ENCODE measurements around the gene SKI.

Gene SKI

DNA sequence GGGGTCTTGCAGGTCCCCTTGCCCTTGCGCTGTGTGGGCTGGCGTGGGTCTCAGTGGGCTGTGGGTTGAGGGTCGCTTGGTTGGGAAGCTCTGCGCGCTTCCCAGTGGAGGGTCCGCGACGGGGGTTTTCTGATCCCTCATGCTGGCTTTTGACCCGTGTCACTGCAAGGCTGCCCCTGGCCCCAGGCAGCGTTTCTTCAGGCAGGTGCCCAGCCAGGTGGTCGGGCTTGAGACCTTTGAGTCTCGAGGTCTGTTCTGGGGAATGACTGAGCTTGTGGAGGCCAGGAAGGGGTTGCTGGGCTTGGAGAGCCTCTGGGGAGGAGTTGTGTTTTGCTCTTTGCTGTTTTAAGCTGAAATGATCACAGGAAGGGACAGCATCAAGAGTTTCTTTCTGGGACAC lies 5.3 kb downstream of the SKI start:
- no peak overlapping the region for H3K9ac ChIP-seq (ENCODE audit: low read depth, low read length)
- H3K27ac ChIP-seq (ENCODE audit: low read depth, low read length), result no peak overlapping the region
- H3K4me3 ChIP-seq (ENCODE audit: low read length), result no peak overlapping the region
- no peaks in the 10 kb centered on the region for H3K27me3 ChIP-seq (ENCODE audit: insufficient read depth, low read length)
- no peaks in the 10 kb centered on the region for H3K9me3 ChIP-seq (ENCODE audit: insufficient read depth, low read depth, low read length)
- H3K4me1 ChIP-seq (ENCODE audit: insufficient read depth, low read length), result peaks cover 11% of the 10 kb centered on the region; the same call in 1 of the 2 replicates
- no peaks in the 10 kb centered on the region for H3K36me3 ChIP-seq (ENCODE audit: insufficient read depth, low read length)
- 83% methylated on average over 12 of the region's 12 CpGs for whole genome bisulfite sequencing

DNA sequence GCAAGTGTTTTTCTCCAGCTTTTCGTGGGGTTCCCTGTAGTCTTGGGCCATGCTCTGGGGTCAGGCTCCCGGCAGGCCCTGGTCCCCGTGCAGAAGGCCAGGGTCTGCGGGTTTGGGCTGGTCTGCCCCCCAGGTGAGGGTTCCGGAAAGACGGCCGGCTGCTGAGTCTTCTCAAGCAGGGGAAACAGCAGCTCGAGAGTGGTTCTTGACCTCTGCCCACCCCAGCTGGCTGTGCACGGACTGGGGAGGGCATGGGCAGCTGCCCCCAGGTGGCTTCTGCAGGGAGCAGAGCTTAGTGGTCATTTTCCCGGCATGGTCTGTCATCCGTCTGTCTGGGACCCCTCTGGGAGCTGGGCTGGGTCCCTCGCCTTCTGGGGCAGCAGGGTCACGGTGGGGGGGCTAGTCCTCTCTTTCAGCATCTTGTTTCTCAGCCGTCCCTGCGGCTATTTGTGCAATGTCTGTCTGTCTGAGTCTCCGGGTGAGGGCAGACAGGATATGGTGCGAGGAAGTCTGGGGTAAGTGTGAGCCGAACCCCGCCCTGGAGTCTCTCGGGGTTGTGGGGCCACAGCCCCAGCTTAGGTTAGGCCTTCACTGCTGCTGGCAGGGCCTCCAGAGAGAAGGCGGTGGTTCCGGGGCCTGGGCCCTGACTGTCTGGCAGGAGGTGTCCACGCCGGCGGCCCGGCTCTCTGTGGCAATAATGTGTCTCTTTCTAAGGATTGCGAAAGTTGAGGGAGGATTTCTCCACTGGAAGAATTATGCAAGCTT lies 6.1 kb downstream of the SKI start:
- H3K27me3 ChIP-seq (ENCODE audit: insufficient read depth, low read length), result no peaks in the 10 kb centered on the region
- H3K9ac ChIP-seq (ENCODE audit: low read depth, low read length), result no peak overlapping the region
- no peak overlapping the region for H3K4me3 ChIP-seq (ENCODE audit: low read length)
- WGBS, result 87% methylated on average over 27 of the region's 27 CpGs
- no peaks in the 10 kb centered on the region for H3K36me3 ChIP-seq (ENCODE audit: insufficient read depth, low read length)
- H3K27ac ChIP-seq (ENCODE audit: low read depth, low read length), result no peak overlapping the region
- peaks cover 11% of the 10 kb centered on the region; the same call in 1 of the 2 replicates for H3K4me1 ChIP-seq (ENCODE audit: insufficient read depth, low read length)
- no peaks in the 10 kb centered on the region for H3K9me3 ChIP-seq (ENCODE audit: insufficient read depth, low read depth, low read length)

DNA sequence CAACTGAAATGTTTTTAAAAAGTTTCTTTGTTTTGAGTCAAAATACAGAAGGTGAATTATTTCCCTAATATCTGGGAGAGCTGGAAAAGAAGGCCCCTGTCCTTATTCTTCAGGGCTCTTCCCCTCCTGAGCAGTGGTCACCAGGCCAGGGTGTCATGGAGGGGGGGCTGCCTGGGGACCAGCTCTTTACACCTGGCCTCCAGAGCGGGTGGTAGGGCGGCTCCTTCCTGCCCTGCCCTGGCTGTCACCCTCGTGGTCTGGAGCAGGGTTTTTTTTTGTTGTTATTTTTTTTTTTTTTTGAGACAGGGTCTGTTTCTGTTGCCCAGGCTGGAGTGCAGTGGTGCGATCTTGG lies 6.6 kb downstream of the SKI start:
- H3K36me3 ChIP-seq (ENCODE audit: insufficient read depth, low read length), result no peaks in the 10 kb centered on the region
- no peaks in the 10 kb centered on the region for H3K9me3 ChIP-seq (ENCODE audit: insufficient read depth, low read depth, low read length)
- H3K9ac ChIP-seq (ENCODE audit: low read depth, low read length), result no peak overlapping the region
- H3K4me3 ChIP-seq (ENCODE audit: low read length), result no peak overlapping the region
- H3K4me1 ChIP-seq (ENCODE audit: insufficient read depth, low read length), result peaks cover 11% of the 10 kb centered on the region; the same call in 1 of the 2 replicates
- H3K27me3 ChIP-seq (ENCODE audit: insufficient read depth, low read length), result no peaks in the 10 kb centered on the region
- 92% methylated on average over 4 of the region's 4 CpGs for WGBS
- no peak overlapping the region for H3K27ac ChIP-seq (ENCODE audit: low read depth, low read length)

GRCh38 chr1:2235300-2235998 lies 7.3 kb downstream of the SKI start:
- no peaks in the 10 kb centered on the region for H3K36me3 ChIP-seq (ENCODE audit: insufficient read depth, low read length)
- H3K27me3 ChIP-seq (ENCODE audit: insufficient read depth, low read length), result no peaks in the 10 kb centered on the region
- H3K4me3 ChIP-seq (ENCODE audit: low read length), result no peak overlapping the region
- H3K9ac ChIP-seq (ENCODE audit: low read depth, low read length), result no peak overlapping the region; the same call in 1 of the 2 replicates
- no peaks in the 10 kb centered on the region for H3K9me3 ChIP-seq (ENCODE audit: insufficient read depth, low read depth, low read length)
- 93% methylated on average over 22 of the region's 22 CpGs for WGBS
- H3K27ac ChIP-seq (ENCODE audit: low read depth, low read length), result no peak overlapping the region
- H3K4me1 ChIP-seq (ENCODE audit: insufficient read depth, low read length), result peaks cover 10% of the 10 kb centered on the region; the same call in 1 of the 2 replicates

- Histone ChIP-seq H3K4me3 (ENCODE audit: low read length) (no peak overlapping the region), H3K4me1 (ENCODE audit: insufficient read depth, low read length) (peaks cover 4% of the 10 kb centered on the region; the same call in 1 of the 2 replicates), H3K36me3 (ENCODE audit: insufficient read depth, low read length) (peaks cover 4% of the 10 kb centered on the region; the same call in 1 of the 2 replicates), H3K9ac (ENCODE audit: low read depth, low read length) (no peak overlapping the region), H3K27me3 (ENCODE audit: insufficient read depth, low read length) (no peaks in the 10 kb centered on the region), H3K9me3 (ENCODE audit: insufficient read depth, low read depth, low read length) (no peaks in the 10 kb centered on the region), H3K27ac (ENCODE audit: low read depth, low read length) (no peak overlapping the region)
- WGBS, result 86% methylated on average over 28 of the region's 28 CpGs
Measured at GRCh38 chr1:2236695-2237677, 8.9 kb downstream of the SKI start.

GRCh38 chr1:2237773-2238172 lies 9.7 kb downstream of the SKI start:
- H3K27ac ChIP-seq (ENCODE audit: low read depth, low read length), result no peak overlapping the region
- no peaks in the 10 kb centered on the region; the same call in 1 of the 2 replicates for H3K4me1 ChIP-seq (ENCODE audit: insufficient read depth, low read length)

DNA sequence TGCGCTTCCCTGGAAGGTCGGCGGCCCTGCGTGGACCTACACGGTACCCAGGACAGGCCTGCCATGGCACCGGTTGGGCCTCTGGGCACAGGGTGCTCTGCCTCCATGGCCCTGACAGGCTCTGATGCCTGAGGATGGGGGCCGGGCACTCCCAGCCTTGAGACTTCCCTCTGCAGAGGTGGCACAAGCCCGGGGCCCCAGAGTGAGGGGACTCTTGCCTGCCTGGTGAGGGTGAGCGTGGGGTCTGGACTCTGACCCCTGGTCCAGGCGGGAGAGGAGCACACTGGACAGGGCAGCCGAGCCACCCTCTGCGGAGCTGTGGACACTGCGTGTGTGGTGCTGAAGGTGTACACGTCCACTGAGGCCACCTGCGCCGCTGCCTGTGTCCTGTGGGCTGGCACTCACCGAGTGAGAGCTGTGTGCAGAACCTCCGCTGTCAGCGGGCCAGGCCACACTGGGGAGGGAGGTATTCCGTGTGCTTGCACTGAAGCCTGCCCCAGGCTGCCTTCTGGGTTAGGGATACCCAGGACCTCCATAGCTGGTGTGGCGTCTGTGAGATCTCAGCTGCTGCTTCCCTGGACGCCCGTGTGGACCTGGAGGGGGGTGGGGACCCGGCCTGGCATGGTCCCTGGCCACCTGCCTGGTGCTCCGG lies 10.4 kb downstream of the SKI start:
- H3K27ac ChIP-seq (ENCODE audit: low read depth, low read length), result no peak overlapping the region
- WGBS, result 94% methylated on average over 25 of the region's 25 CpGs
- no peaks in the 10 kb centered on the region; the same call in 1 of the 2 replicates for H3K4me1 ChIP-seq (ENCODE audit: insufficient read depth, low read length)

More at GRCh38 chr1:2237773-2238172, 9.7 kb downstream of the SKI start:
- no peak overlapping the region for H3K9ac ChIP-seq (ENCODE audit: low read depth, low read length)
- no peaks in the 10 kb centered on the region for H3K9me3 ChIP-seq (ENCODE audit: insufficient read depth, low read depth, low read length)
- peaks cover 8% of the 10 kb centered on the region for H3K36me3 ChIP-seq (ENCODE audit: insufficient read depth, low read length)
- 90% methylated on average over 19 of the region's 19 CpGs for WGBS
- no peak overlapping the region for H3K4me3 ChIP-seq (ENCODE audit: low read length)
- no peaks in the 10 kb centered on the region for H3K27me3 ChIP-seq (ENCODE audit: insufficient read depth, low read length)

DNA sequence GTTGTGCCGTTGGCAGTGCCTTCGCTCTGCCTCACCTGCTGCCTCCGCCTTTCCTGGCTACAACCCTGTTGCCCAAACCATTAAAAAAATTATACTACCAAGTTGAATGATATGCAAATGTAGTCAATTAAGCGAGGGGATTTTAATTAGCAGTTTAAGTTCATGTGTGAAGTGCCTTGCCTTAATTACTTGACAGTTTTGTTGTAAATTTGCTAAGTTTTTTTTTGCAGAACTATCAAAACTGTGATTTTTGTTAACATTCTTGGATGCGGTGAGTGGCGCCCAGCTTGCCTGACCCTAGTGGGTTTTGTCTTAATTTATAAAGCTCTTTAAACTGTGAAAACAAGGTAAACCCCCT lies 10.9 kb downstream of the SKI start:
- WGBS, result 95% methylated on average over 6 of the region's 6 CpGs
- Histone ChIP-seq H3K36me3 (ENCODE audit: insufficient read depth, low read length) (peaks cover 14% of the 10 kb centered on the region), H3K27me3 (ENCODE audit: insufficient read depth, low read length) (no peaks in the 10 kb centered on the region), H3K4me1 (ENCODE audit: insufficient read depth, low read length) (no peaks in the 10 kb centered on the region; the same call in 1 of the 2 replicates), H3K4me3 (ENCODE audit: low read length) (no peak overlapping the region), H3K9me3 (ENCODE audit: insufficient read depth, low read depth, low read length) (no peaks in the 10 kb centered on the region), H3K9ac (ENCODE audit: low read depth, low read length) (no peak overlapping the region), H3K27ac (ENCODE audit: low read depth, low read length) (no peak overlapping the region)

More for the DNA sequence above, 10.4 kb downstream of the SKI start:
- no peaks in the 10 kb centered on the region for H3K9me3 ChIP-seq (ENCODE audit: insufficient read depth, low read depth, low read length)
- no peak overlapping the region for H3K4me3 ChIP-seq (ENCODE audit: low read length)
- peaks cover 13% of the 10 kb centered on the region for H3K36me3 ChIP-seq (ENCODE audit: insufficient read depth, low read length)
- no peak overlapping the region for H3K9ac ChIP-seq (ENCODE audit: low read depth, low read length)
- no peaks in the 10 kb centered on the region for H3K27me3 ChIP-seq (ENCODE audit: insufficient read depth, low read length)

- Histone ChIP-seq H3K36me3 (ENCODE audit: insufficient read depth, low read length) (peaks cover 14% of the 10 kb centered on the region), H3K9ac (ENCODE audit: low read depth, low read length) (no peak overlapping the region), H3K4me3 (ENCODE audit: low read length) (no peak overlapping the region), H3K27ac (ENCODE audit: low read depth, low read length) (no peak overlapping the region), H3K27me3 (ENCODE audit: insufficient read depth, low read length) (no peaks in the 10 kb centered on the region), H3K9me3 (ENCODE audit: insufficient read depth, low read depth, low read length) (no peaks in the 10 kb centered on the region), H3K4me1 (ENCODE audit: insufficient read depth, low read length) (no peaks in the 10 kb centered on the region)
- 93% methylated on average over 30 of the region's 30 CpGs for WGBS
Measured at GRCh38 chr1:2239384-2239985, 11.4 kb downstream of the SKI start.

Measured in HUES64 (cell line).